NCI-H2196 (cell line): ENCODE results near the gene TANGO2.

Experiments
- DNase-seq: peaks from one replicate; lab custom pipeline; 2025; ENCODE audit not compliant: unreplicated experiment; lab: John Stamatoyannopoulos, UW

The TANGO2 gene

GRCh38 chr22:20011123-20011992 lies 9.6 kb upstream of the TANGO2 start:
- DNase-seq: no peak

- DNase-seq: no peak
Measured at GRCh38 chr22:20011993-20012740, 8.7 kb upstream of the TANGO2 start.

- no peak for DNase-seq
Measured at GRCh38 chr22:20012741-20013331, 8.1 kb upstream of the TANGO2 start.

GRCh38 chr22:20013382-20013871 lies 7.5 kb upstream of the TANGO2 start:
- no peak for DNase-seq

GRCh38 chr22:20014526-20015186 lies 6.3 kb upstream of the TANGO2 start:
- DNase-seq: no peak

- DNase-seq: no peak
Measured at GRCh38 chr22:20015187-20015625, 5.7 kb upstream of the TANGO2 start.

- DNase-seq: no peak
Measured at GRCh38 chr22:20015971-20016733, 4.8 kb upstream of the TANGO2 start.

GRCh38 chr22:20016734-20017621 lies 3.9 kb upstream of the TANGO2 start, which contains the start of gene ARVCF:
ARVCF (minus strand) TSS chr22:20016823; CDS start chr22:19990794, 26,029 bp downstream.
- peak; percentile 77 for DNase-seq

- no peak for DNase-seq
Measured at GRCh38 chr22:20017622-20017958, 3.3 kb upstream of the TANGO2 start.

GRCh38 chr22:20018001-20018400 lies 2.9 kb upstream of the TANGO2 start:
- DNase-seq: no peak

GRCh38 chr22:20019661-20020532 lies 1.0 kb upstream of the TANGO2 start:
- DNase-seq: no peak

- no peak for DNase-seq
Measured at GRCh38 chr22:20021196-20022181, 579 bp downstream of the TANGO2 start.

- DNase-seq: no peak
Measured at GRCh38 chr22:20022231-20022977, 1.5 kb downstream of the TANGO2 start.

- no peak for DNase-seq
Measured at GRCh38 chr22:20022978-20023613, 2.2 kb downstream of the TANGO2 start.

- no peak for DNase-seq
Measured at GRCh38 chr22:20024225-20024624, 3.3 kb downstream of the TANGO2 start.
